A549 (cell line): ENCODE results near the gene PRSS57. TPM values are rescaled to one million over a fixed set of nuclear protein-coding genes. Genes with fewer than 3 reads are reported as not detected.

Experiments used
- ATAC-seq, 2 experiments: fragments of 200-7000 bp in 1 of 2; fragments of >200 bp in 1 of 2; cut with Nextera tagmentation in 1 of 2; cut with Tn5 transposase in 1 of 2; 3 replicates each; pipeline versions ENCODE4 v1.8.0 to v1.9.1; 2018 to 2020; ENCODE audit warnings: mild to moderate bottlenecking in 1 of 2, moderate library complexity in 1 of 2
- CTCF ChIA-PET: fragments of 300-600 bp; sonication (Branson Sonifier 250); formaldehyde crosslinking; extraction: SDS; loops from one replicate; lab custom pipeline; 2021; ENCODE audit warnings: antibody characterized with exemption, inconsistent platforms; lab: Yijun Ruan, JAX
- POLR2A ChIA-PET: fragments of 350-600 bp; formaldehyde crosslinking; extraction: SDS; loops from one replicate; lab custom pipeline; 2021; ENCODE audit warnings: antibody characterized with exemption, inconsistent platforms; lab: Yijun Ruan, JAX
- DNase-seq, 2 experiments: peaks; one replicate each; pipeline versions ENCODE4 v3.0.0 to v3.0.0-alpha.2; 2011 to 2016; ENCODE audit warnings: low read depth in 1 of 2, low spot score in 1 of 2
- FAIRE-seq: peaks from 2 replicates; lab custom pipeline; 2011; peaks lifted over from hg19 to GRCh38; lab: Jason Lieb, UNC
- H3K27ac ChIP-seq, 2 experiments: fragments of >200 bp; sonication (Bioruptor Twin); formaldehyde crosslinking; 3 replicates each; pipeline ENCODE4 v1.5.1; 2016 to 2017
- H3K4me1 ChIP-seq: fragments of >200 bp; sonication (Bioruptor Twin); formaldehyde crosslinking; 3 replicates; pipeline ENCODE4 v1.6.1; 2016
- H3K4me2 ChIP-seq: fragments of >200 bp; sonication (Bioruptor Twin); formaldehyde crosslinking; 3 replicates; pipeline ENCODE4 v1.6.1; 2016
- H3K4me3 ChIP-seq: fragments of >200 bp; sonication (Bioruptor Twin); formaldehyde crosslinking; 3 replicates; pipeline ENCODE4 v1.5.1; 2016
- H3K9me3 ChIP-seq: fragments of >200 bp; sonication (Bioruptor Twin); formaldehyde crosslinking; 3 replicates; pipeline ENCODE4 v1.6.1; 2016
- BHLHE40 ChIP-seq: IDR thresholded peaks from 2 replicates; pipeline ENCODE4 v1.6.1; 2012; ENCODE audit warnings: low read depth, low read length, inconsistent platforms
- EHF ChIP-seq: fragments of 250-450 bp; sonication (Bioruptor Pico); IDR thresholded peaks from 2 replicates; pipeline ENCODE4 v1.5.0; 2020; ENCODE audit warnings: mild to moderate bottlenecking
- EP300 ChIP-seq, 2 experiments: fragments of >200 bp; sonication (Bioruptor Twin); formaldehyde crosslinking; IDR thresholded peaks; 2 replicates in 1 of 2; 3 replicates in 1 of 2; pipeline ENCODE4 v1.6.1; 2016 to 2017
- FOSB ChIP-seq: fragments of 250-450 bp; sonication (Bioruptor Pico); IDR thresholded peaks from 2 replicates; pipeline ENCODE4 v1.5.0; 2020; ENCODE audit warnings: mild to moderate bottlenecking, moderate library complexity
- FOSL2 ChIP-seq, 2 experiments: fragments of 450-650 bp in 1 of 2; fragments of >200 bp in 1 of 2; sonication (Bioruptor Twin) in 1 of 2; formaldehyde crosslinking; IDR thresholded peaks; 2 replicates each; pipeline versions ENCODE4 v1.5.0 to v1.6.1; 2016 to 2020; ENCODE audit warnings: mild to moderate bottlenecking in 1 of 2, moderate library complexity in 1 of 2
- HEYL ChIP-seq: fragments of 250-450 bp; sonication (Bioruptor Pico); IDR thresholded peaks from 2 replicates; pipeline ENCODE4 v1.8.0; 2021; ENCODE audit warnings: mild to moderate bottlenecking, moderate library complexity
- HOXA7 ChIP-seq: fragments of 250-450 bp; sonication (Bioruptor Pico); IDR thresholded peaks from 2 replicates; pipeline ENCODE4 v1.5.0; 2020; ENCODE audit warnings: mild to moderate bottlenecking, moderate library complexity
- HOXB13 ChIP-seq: fragments of 250-450 bp; sonication (Bioruptor Pico); IDR thresholded peaks from 2 replicates; pipeline ENCODE4 v1.5.0; 2020; ENCODE audit warnings: low read depth, mild to moderate bottlenecking, moderate library complexity
- HOXB5 ChIP-seq: fragments of 250-450 bp; sonication (Bioruptor Pico); IDR thresholded peaks from 2 replicates; pipeline ENCODE4 v1.5.0; 2020; ENCODE audit warnings: mild to moderate bottlenecking, moderate library complexity
- KDM5A ChIP-seq: fragments of 200-600 bp; sonication (generic); IDR thresholded peaks from 2 replicates; pipeline ENCODE4 v1.6.1; 2016; ENCODE audit warnings: antibody characterized with exemption, mild to moderate bottlenecking
- MAFK ChIP-seq: fragments of 450-650 bp; IDR thresholded peaks from 2 replicates; pipeline ENCODE4 v1.6.1; 2014; ENCODE audit not compliant: partially characterized antibody
- NFE2L2 ChIP-seq: fragments of 150-350 bp; conservative IDR thresholded peaks from 2 replicates; pipeline ENCODE4 v1.6.1; 2014; ENCODE audit warnings: low read length
- NPAS2 ChIP-seq: fragments of 250-450 bp; sonication (Bioruptor Pico); IDR thresholded peaks from 2 replicates; pipeline ENCODE4 v1.8.0; 2022; ENCODE audit warnings: mild to moderate bottlenecking, moderate library complexity, borderline replicate concordance
- NR3C1 ChIP-seq: fragments of >200 bp; sonication (Bioruptor Twin); formaldehyde crosslinking; IDR thresholded peaks from 3 replicates; pipeline ENCODE4 v1.6.1; 2017
- RAD21 ChIP-seq, 2 experiments: fragments of >200 bp in 1 of 2; sonication (Bioruptor Twin) in 1 of 2; formaldehyde crosslinking in 1 of 2; IDR thresholded peaks in 1 of 2; conservative IDR thresholded peaks in 1 of 2; 2 replicates in 1 of 2; 3 replicates in 1 of 2; pipeline ENCODE4 v1.6.1; 2012 to 2018; ENCODE audit warnings: inconsistent platforms in 1 of 2
- RNF2 ChIP-seq: fragments of 200-600 bp; sonication (generic); IDR thresholded peaks from 2 replicates; pipeline ENCODE4 v1.6.1; 2016; ENCODE audit warnings: low read depth, mild to moderate bottlenecking, antibody characterized with exemption, moderate library complexity, borderline replicate concordance
- SREBF2 ChIP-seq: fragments of 450-650 bp; IDR thresholded peaks from 2 replicates; pipeline ENCODE4 v1.6.1; 2014; ENCODE audit warnings: mild to moderate bottlenecking, moderate library complexity
- TFCP2L1 ChIP-seq: fragments of 250-450 bp; sonication (Bioruptor Pico); IDR thresholded peaks from 2 replicates; pipeline ENCODE4 v1.5.0; 2021; ENCODE audit warnings: mild to moderate bottlenecking
- ZFP36 ChIP-seq: fragments of 450-650 bp; IDR thresholded peaks from 2 replicates; pipeline ENCODE4 v1.6.1; 2014; ENCODE audit warnings: borderline replicate concordance; ENCODE audit not compliant: partially characterized antibody
- WGBS: methylation state at CpG from one replicate; pipeline ENCODE4 v1.1.6; 2017; ENCODE audit errors: missing lambda C conversion rate; 5-methylcytosine and 5-hydroxymethylcytosine counted together
- polyA plus RNA-seq, 4 experiments: library from polyadenylated mRNA; depleted of rRNA in 3 of 4; stranded (reverse); fragments of >200 nt; fragmentation: RNase III in 1 of 4; extraction: RNeasy Plus Mini Kit Qiagen cat#74134 plus additional on column Dnase treatment in 1 of 4; gene quantifications; 2 replicates in 3 of 4; 3 replicates in 1 of 4; pipeline ENCODE4 v1.2.3, GENCODE V29; 2011 to 2017
- TF ChIP-seq, protein P1 (sequence below): fragments of 250-450 bp; sonication (Bioruptor Pico); IDR thresholded peaks from 2 replicates; pipeline ENCODE4 v1.5.0; 2020; ENCODE audit warnings: low read depth, mild to moderate bottlenecking, moderate library complexity
- TF ChIP-seq, protein P2 (sequence below): IDR thresholded peaks from 2 replicates; pipeline ENCODE4 v1.6.1; 2012; ENCODE audit warnings: low read depth, borderline replicate concordance
- TF ChIP-seq, protein P3 (sequence below): fragments of >200 bp; sonication (Bioruptor Twin); formaldehyde crosslinking; IDR thresholded peaks from 3 replicates; pipeline ENCODE4 v1.5.1; 2016
- TF ChIP-seq, protein P4 (sequence below): fragments of 450-650 bp; IDR thresholded peaks from 2 replicates; pipeline ENCODE4 v1.6.1; 2014; ENCODE audit warnings: antibody characterized with exemption

Gene PRSS57
- polyA plus RNA-seq, 2 of the 4 experiments (the other 2 are of a cell fraction): 0.10 TPM; not detected in 1

DNA sequence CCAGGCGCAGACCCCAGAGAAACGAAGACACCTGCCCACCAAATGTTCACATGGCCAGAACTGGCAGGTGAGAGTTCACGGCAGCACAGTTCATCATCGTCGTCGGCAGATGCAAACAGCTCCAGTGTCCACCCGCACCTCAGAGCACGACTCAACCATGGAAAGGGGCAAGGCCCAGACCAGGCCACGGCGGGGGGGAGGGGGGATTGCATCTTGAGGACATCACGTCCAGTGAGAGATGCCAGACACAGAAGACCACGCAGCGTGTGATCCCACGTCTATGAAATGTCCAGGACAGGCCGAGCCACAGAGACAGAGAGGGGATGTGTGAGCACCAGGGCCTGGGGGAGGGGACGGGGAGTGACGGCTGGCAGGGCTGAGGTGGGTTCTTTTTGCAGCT is 39.6 kb downstream of the PRSS57 start:
- DNase-seq (no peak), FAIRE-seq (no peak), ATAC-seq (no peak)
- CTCF ChIA-PET: interaction anchor here (0.9 to 1.2 kb wide), 3 partner anchors 72 to 82 kb away, joined by 3 read pairs; no protein-coding TSS in a partner anchor
- Histone ChIP-seq H3K4me1 (peaks cover 1% of the 10 kb centered on the region; the same call in 2 of the 3 replicates), H3K4me2 (no peak overlapping the region), H3K4me3 (no peak overlapping the region), H3K27ac (no peak overlapping the region), H3K9me3 (no peaks in the 10 kb centered on the region)
- TF ChIP-seq FOSL2 (IDR thresholded peaks at IDR 0.05): no peak
- no peak for TF ChIP-seq FOSL2 (CRISPR knock-in tag; IDR thresholded peaks at IDR 0.05)
- TF ChIP-seq HOXB5: no peak
- TF ChIP-seq HOXA7 (CRISPR knock-in tag): no peak
- no peak for TF ChIP-seq HEYL (CRISPR knock-in tag)
- TF ChIP-seq, protein P1, sequence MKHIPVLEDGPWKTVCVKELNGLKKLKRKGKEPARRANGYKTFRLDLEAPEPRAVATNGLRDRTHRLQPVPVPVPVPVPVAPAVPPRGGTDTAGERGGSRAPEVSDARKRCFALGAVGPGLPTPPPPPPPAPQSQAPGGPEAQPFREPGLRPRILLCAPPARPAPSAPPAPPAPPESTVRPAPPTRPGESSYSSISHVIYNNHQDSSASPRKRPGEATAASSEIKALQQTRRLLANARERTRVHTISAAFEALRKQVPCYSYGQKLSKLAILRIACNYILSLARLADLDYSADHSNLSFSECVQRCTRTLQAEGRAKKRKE (CRISPR knock-in tag): no peak
- TF ChIP-seq, protein P2, sequence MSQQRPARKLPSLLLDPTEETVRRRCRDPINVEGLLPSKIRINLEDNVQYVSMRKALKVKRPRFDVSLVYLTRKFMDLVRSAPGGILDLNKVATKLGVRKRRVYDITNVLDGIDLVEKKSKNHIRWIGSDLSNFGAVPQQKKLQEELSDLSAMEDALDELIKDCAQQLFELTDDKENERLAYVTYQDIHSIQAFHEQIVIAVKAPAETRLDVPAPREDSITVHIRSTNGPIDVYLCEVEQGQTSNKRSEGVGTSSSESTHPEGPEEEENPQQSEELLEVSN: no peak
- no peak for TF ChIP-seq EP300 (IDR thresholded peaks at IDR 0.05)
- TF ChIP-seq FOSB (CRISPR knock-in tag): no peak
- TF ChIP-seq EHF (CRISPR knock-in tag): no peak
- no peak for TF ChIP-seq RAD21 (conservative IDR thresholded peaks at IDR 0.05 in 1 of 2, IDR thresholded peaks at IDR 0.05 in 1 of 2)
- TF ChIP-seq NFE2L2: no peak
- TF ChIP-seq ZFP36: no peak
- no peak for TF ChIP-seq MAFK
- no peak for TF ChIP-seq BHLHE40
- no peak for TF ChIP-seq RNF2
- TF ChIP-seq SREBF2: no peak
- WGBS: 90% methylated on average over 4 of the region's 17 CpGs
- POLR2A ChIA-PET: no interaction called here

DNA sequence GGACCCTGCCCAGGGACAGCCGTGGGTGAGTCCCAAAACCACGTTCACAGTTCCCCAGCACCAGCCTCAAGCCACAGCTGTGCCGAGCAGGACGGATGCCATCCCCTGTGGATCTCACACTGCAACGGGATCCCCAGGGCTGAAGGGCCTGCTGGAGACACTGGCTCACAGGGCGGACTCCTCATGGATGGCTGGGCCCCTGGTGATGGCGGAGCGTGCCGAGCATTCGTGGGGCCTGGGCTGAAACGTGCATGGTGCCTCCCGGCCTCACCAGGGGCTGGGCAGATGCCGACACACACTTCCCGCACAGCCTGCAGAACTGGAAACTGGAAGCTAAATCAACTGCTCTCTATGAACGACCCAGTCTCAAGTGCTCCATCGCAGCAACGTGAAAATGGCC is 41.8 kb downstream of the PRSS57 start:
- ChIA-PET CTCF (no interaction called here), POLR2A (no interaction called here)
- ATAC-seq: no peak

More for the DNA sequence above, 41.8 kb downstream of the PRSS57 start:
- DNase-seq: no peak
- Histone ChIP-seq H3K4me1 (no peaks in the 10 kb centered on the region; the same call in 2 of the 3 replicates), H3K4me3 (no peak overlapping the region), H3K9me3 (no peaks in the 10 kb centered on the region)
- FAIRE-seq: no peak
- 92% methylated on average over 6 of the region's 17 CpGs for WGBS
- TF ChIP-seq EP300 (IDR thresholded peaks at IDR 0.05) (no peak), KDM5A (no peak), HOXB13 (CRISPR knock-in tag) (no peak), HOXA7 (CRISPR knock-in tag) (no peak), ZFP36 (no peak), MAFK (no peak), NR3C1 (no peak), FOSL2 (IDR thresholded peaks at IDR 0.05) (no peak), FOSL2 (CRISPR knock-in tag; IDR thresholded peaks at IDR 0.05) (no peak), TFCP2L1 (CRISPR knock-in tag) (no peak), NPAS2 (CRISPR knock-in tag) (no peak)
- TF ChIP-seq, protein P3, sequence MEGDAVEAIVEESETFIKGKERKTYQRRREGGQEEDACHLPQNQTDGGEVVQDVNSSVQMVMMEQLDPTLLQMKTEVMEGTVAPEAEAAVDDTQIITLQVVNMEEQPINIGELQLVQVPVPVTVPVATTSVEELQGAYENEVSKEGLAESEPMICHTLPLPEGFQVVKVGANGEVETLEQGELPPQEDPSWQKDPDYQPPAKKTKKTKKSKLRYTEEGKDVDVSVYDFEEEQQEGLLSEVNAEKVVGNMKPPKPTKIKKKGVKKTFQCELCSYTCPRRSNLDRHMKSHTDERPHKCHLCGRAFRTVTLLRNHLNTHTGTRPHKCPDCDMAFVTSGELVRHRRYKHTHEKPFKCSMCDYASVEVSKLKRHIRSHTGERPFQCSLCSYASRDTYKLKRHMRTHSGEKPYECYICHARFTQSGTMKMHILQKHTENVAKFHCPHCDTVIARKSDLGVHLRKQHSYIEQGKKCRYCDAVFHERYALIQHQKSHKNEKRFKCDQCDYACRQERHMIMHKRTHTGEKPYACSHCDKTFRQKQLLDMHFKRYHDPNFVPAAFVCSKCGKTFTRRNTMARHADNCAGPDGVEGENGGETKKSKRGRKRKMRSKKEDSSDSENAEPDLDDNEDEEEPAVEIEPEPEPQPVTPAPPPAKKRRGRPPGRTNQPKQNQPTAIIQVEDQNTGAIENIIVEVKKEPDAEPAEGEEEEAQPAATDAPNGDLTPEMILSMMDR: no peak
- TF ChIP-seq, protein P4, sequence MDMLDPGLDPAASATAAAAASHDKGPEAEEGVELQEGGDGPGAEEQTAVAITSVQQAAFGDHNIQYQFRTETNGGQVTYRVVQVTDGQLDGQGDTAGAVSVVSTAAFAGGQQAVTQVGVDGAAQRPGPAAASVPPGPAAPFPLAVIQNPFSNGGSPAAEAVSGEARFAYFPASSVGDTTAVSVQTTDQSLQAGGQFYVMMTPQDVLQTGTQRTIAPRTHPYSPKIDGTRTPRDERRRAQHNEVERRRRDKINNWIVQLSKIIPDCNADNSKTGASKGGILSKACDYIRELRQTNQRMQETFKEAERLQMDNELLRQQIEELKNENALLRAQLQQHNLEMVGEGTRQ: no peak
- TF ChIP-seq, all 56 proteins: peak for 0
- Histone ChIP-seq H3K27ac (no peak overlapping the region), H3K4me2 (no peak overlapping the region)
